Measurements from ENCODE around the gene SUGP1. TPM values are rescaled to one million over a fixed set of nuclear protein-coding genes. Genes with fewer than 3 reads are reported as not detected.

The SUGP1 gene
- total RNA-seq, 4 donors from 2014 or later = 31.1 to 118 (median 66.5) TPM

DNA sequence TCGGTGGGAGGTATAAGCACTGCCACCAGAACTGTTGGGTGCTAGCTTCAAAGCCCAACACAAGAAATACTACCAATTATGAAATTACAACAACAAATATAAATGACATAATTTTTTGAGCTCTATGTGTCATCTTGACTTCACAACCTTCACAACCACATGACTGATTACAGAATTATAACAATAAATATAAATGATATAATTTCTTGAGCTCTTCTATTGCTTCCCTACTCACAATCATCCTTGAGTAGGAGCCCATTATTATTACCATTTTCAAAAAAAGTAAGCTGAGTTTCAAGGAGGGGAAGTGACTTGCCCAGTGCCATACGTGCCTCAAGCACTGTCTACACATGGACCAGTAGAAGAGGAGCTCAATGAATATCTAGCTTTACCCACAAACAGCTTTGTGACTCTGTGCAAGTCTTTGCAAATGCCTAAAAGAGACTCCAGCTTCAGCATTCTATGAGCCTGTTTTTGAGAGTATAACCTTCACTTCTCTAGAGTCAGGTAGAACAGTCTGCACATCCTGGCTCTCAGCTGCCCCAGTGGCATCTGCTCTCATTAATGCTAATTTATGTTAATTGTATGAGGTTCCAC is 86.0 kb downstream of the SUGP1 start:
- no peak for DNase-seq
- no peak overlapping the region for H3K27ac ChIP-seq
- no peaks in the 10 kb centered on the region for H3K4me1 ChIP-seq
- H3K27me3 ChIP-seq = peaks cover 11% of the 10 kb centered on the region
- WGBS, 2 donors (ENCODE audit: low coverage in 1 of 2) = 62 to 88% methylated on average over 1 to 2 of the region's 2 CpGs
- H3K36me3 ChIP-seq = no peaks in the 10 kb centered on the region
- no peak overlapping the region for H3K4me3 ChIP-seq
- TF ChIP-seq EP300 (IDR thresholded peaks at IDR 0.05; ENCODE audit: low read depth) = no peak
- no peak for TF ChIP-seq POLR2AphosphoS5 (IDR thresholded peaks at IDR 0.05)
- no peak for TF ChIP-seq CTCF (IDR thresholded peaks at IDR 0.05)
- TF ChIP-seq POLR2A (IDR thresholded peaks at IDR 0.05) = no peak
- intact Hi-C loops (cut with DNase I; ENCODE audit: low total_unique reads) = no loop called here
- in situ Hi-C loops (cut with MboI; ENCODE audit: low pct_ligation_motif_present in 1 of 4, low pct_unique_long_range_greater_than_20kb in 1 of 4, low sequenced_read_pairs in 3 of 4) = no loop called here
- peaks cover 10 to 21% of the 10 kb centered on the region in 2 donors for H3K9me3 ChIP-seq

GRCh38 chr19:19232261-19232721 is 88.0 kb downstream of the SUGP1 start:
- H3K27me3 ChIP-seq = peaks cover 16% of the 10 kb centered on the region
- in situ Hi-C loops (cut with MboI; ENCODE audit: low pct_ligation_motif_present in 1 of 4, low pct_unique_long_range_greater_than_20kb in 1 of 4, low sequenced_read_pairs in 3 of 4) = no loop called here
- intact Hi-C loops (cut with DNase I; ENCODE audit: low total_unique reads) = no loop called here
- no peak overlapping the region for H3K4me3 ChIP-seq
- TF ChIP-seq EP300 (IDR thresholded peaks at IDR 0.05; ENCODE audit: low read depth) (no peak), POLR2AphosphoS5 (IDR thresholded peaks at IDR 0.05) (no peak), CTCF (IDR thresholded peaks at IDR 0.05) (no peak), POLR2A (IDR thresholded peaks at IDR 0.05) (no peak)
- 64 to 73% methylated on average over 2 to 19 of the region's 19 CpGs for WGBS, 2 donors (ENCODE audit: low coverage in 1 of 2)
- H3K27ac ChIP-seq = no peak overlapping the region
- no peak for DNase-seq
- H3K36me3 ChIP-seq = no peaks in the 10 kb centered on the region
- no peaks in the 10 kb centered on the region for H3K4me1 ChIP-seq
- peaks cover 10 to 21% of the 10 kb centered on the region in 2 donors for H3K9me3 ChIP-seq

- in situ Hi-C loops (cut with MboI; ENCODE audit: low pct_ligation_motif_present in 1 of 4, low pct_unique_long_range_greater_than_20kb in 1 of 4, low sequenced_read_pairs in 3 of 4) = no loop called here
- intact Hi-C loops (cut with DNase I; ENCODE audit: low total_unique reads) = no loop called here
- no peak for TF ChIP-seq EP300 (IDR thresholded peaks at IDR 0.05; ENCODE audit: low read depth)
- no peak for TF ChIP-seq POLR2A (IDR thresholded peaks at IDR 0.05)
- TF ChIP-seq POLR2AphosphoS5 (IDR thresholded peaks at IDR 0.05) = no peak
- TF ChIP-seq CTCF (IDR thresholded peaks at IDR 0.05) = no peak
- DNase-seq = no peak
- peaks cover 10 to 17% of the 10 kb centered on the region in 2 donors for H3K9me3 ChIP-seq
- H3K27me3 ChIP-seq = peaks cover 27% of the 10 kb centered on the region
- no peaks in the 10 kb centered on the region for H3K36me3 ChIP-seq
- H3K4me1 ChIP-seq = no peaks in the 10 kb centered on the region
- 88 to 92% methylated on average over 2 to 9 of the region's 9 CpGs for WGBS, 2 donors (ENCODE audit: low coverage in 1 of 2)
- no peak overlapping the region for H3K27ac ChIP-seq
- no peak overlapping the region for H3K4me3 ChIP-seq
Measured at GRCh38 chr19:19230999-19231398, 89.3 kb downstream of the SUGP1 start.

GRCh38 chr19:19229701-19230100 is 90.6 kb downstream of the SUGP1 start:
- WGBS, 2 donors (ENCODE audit: low coverage in 1 of 2) = 78 to 89% methylated on average over 3 of the region's 3 CpGs

More at GRCh38 chr19:19229701-19230100, 90.6 kb downstream of the SUGP1 start:
- no peak for TF ChIP-seq POLR2A (IDR thresholded peaks at IDR 0.05)
- TF ChIP-seq POLR2AphosphoS5 (IDR thresholded peaks at IDR 0.05) = no peak
- TF ChIP-seq EP300 (IDR thresholded peaks at IDR 0.05; ENCODE audit: low read depth) = no peak
- no peak for TF ChIP-seq CTCF (IDR thresholded peaks at IDR 0.05)
- Histone ChIP-seq H3K4me1 (peaks cover 0 to 9% (median 5%) of the 10 kb centered on the region in 4 donors), H3K4me3 (no peak overlapping the region), H3K9me3 (peaks cover 5 to 11% of the 10 kb centered on the region in 2 donors), H3K36me3 (no peaks in the 10 kb centered on the region), H3K27me3 (peaks cover 39% of the 10 kb centered on the region), H3K27ac (no peak overlapping the region)
- no peak for DNase-seq
- intact Hi-C loops (cut with DNase I; ENCODE audit: low total_unique reads) (no loop called here), in situ Hi-C loops (cut with MboI; ENCODE audit: low pct_ligation_motif_present in 1 of 4, low pct_unique_long_range_greater_than_20kb in 1 of 4, low sequenced_read_pairs in 3 of 4) (no loop called here)

Data from transverse colon (tissue), 4 donors.